Sigmoid colon (tissue), 7 donors: Measurements from ENCODE around the gene MIAT. TPM values are rescaled to one million over a fixed set of nuclear protein-coding genes. Genes with fewer than 3 reads are reported as not detected.

Experiments
- DNase-seq: peaks from one replicate; pipeline ENCODE4 v3.0.0-alpha.2; 2019
- H3K27ac ChIP-seq, 4 donors: fragments of 200-600 bp; sonication (generic); one replicate each; pipeline ENCODE4 v1.5.1; 2016 to 2019; ENCODE audit warnings: mild to moderate bottlenecking in 1 of 4
- H3K27me3 ChIP-seq, 3 donors: fragments of 200-600 bp; sonication (generic); one replicate each; pipeline ENCODE4 v1.5.1; 2019; ENCODE audit warnings: mild to moderate bottlenecking in 1 of 3
- H3K36me3 ChIP-seq, 4 donors: fragments of 200-600 bp; sonication (generic); one replicate each; pipeline ENCODE4 v1.5.1; 2016 to 2019
- H3K4me1 ChIP-seq, 4 donors: fragments of 200-600 bp; sonication (generic); one replicate each; pipeline ENCODE4 v1.5.1; 2017 to 2019
- H3K4me3 ChIP-seq, 4 donors: fragments of 200-600 bp; sonication (generic); one replicate each; pipeline ENCODE4 v1.5.1; 2017 to 2019; ENCODE audit warnings: mild to moderate bottlenecking in 2 of 4, moderate library complexity in 1 of 4
- H3K9me3 ChIP-seq, 4 donors: fragments of 200-600 bp in 3 of 4; sonication (generic) in 3 of 4; one replicate each; pipeline versions ENCODE4 v1.5.1 to v1.6.1; 2013 to 2019
- CTCF ChIP-seq, 4 experiments: fragments of 450-650 bp in 3 of 4; fragments of 200-600 bp in 1 of 4; IDR thresholded peaks; one replicate each; pipeline ENCODE4 v1.5.1; 2016 to 2019; ENCODE audit warnings: antibody characterized with exemption in 4 of 4, mild to moderate bottlenecking in 3 of 4, moderate library complexity in 2 of 4
- EP300 ChIP-seq, 4 donors: sonication (generic); formaldehyde crosslinking; IDR thresholded peaks; one replicate each; pipeline ENCODE4 v1.6.1; 2017; ENCODE audit warnings: antibody characterized with exemption in 4 of 4
- POLR2A ChIP-seq, 2 donors: fragments of 450-650 bp; IDR thresholded peaks; one replicate each; pipeline ENCODE4 v1.6.1; 2016; ENCODE audit warnings: antibody characterized with exemption in 2 of 2, mild to moderate bottlenecking in 2 of 2, moderate library complexity in 2 of 2
- POLR2AphosphoS5 ChIP-seq, 4 donors: sonication (generic); formaldehyde crosslinking; IDR thresholded peaks; one replicate each; pipeline ENCODE4 v1.6.1; 2017; ENCODE audit warnings: antibody characterized with exemption in 4 of 4
- WGBS, 2 donors: extraction: QIAGEN DNeasy Blood & Tissue Kit; methylation state at CpG; one replicate each; pipeline ENCODE4 v1.1.7; 2013; 5-methylcytosine and 5-hydroxymethylcytosine counted together
- intact Hi-C: fragments of 100-400 bp; cut with DNase I; formaldehyde crosslinking; loops from one replicate; pipeline ENCODE4 v1.15.1; 2023
- polyA plus RNA-seq, 3 donors: library from polyadenylated mRNA; stranded (reverse); fragments of 200-250 nt; gene quantifications; one replicate each; pipeline ENCODE4 v1.2.3, GENCODE V29; 2013
- total RNA-seq, 4 donors: library from RNA; depleted of rRNA; stranded (reverse); fragments of >200 nt; gene quantifications; one replicate each; pipeline ENCODE4 v1.1.0, GENCODE V29; 2016
- donor health status: healthy with polysubstance abuse.
- donor health status: Bipolar disorder and iron deficiency.
- donor health status: healthy.

MIAT gene
- total and polyA plus RNA-seq, 7 donors: under 0.01 to 3.4 (median 1.3) TPM; not detected in 1

GRCh38 chr22:26697151-26697550, 39.8 kb downstream of the MIAT start:
- TF ChIP-seq EP300 (IDR thresholded peaks at IDR 0.05): no peak
- no peak for TF ChIP-seq POLR2A (IDR thresholded peaks at IDR 0.05)
- TF ChIP-seq POLR2AphosphoS5 (IDR thresholded peaks at IDR 0.05): no peak
- no peak for TF ChIP-seq CTCF (IDR thresholded peaks at IDR 0.05)
- no peak for DNase-seq
- Histone ChIP-seq H3K27ac (no peak overlapping the region), H3K27me3 (no peaks in the 10 kb centered on the region), H3K4me3 (no peak overlapping the region), H3K4me1 (no peaks in the 10 kb centered on the region), H3K9me3 (no peaks in the 10 kb centered on the region), H3K36me3 (peaks cover 3 to 28% (median 8%) of the 10 kb centered on the region in 4 donors)
- 91 to 93% methylated on average over 2 of the region's 2 CpGs for WGBS, 2 donors
- intact Hi-C loops: no loop called here

- no peaks in the 10 kb centered on the region for H3K4me1 ChIP-seq
- TF ChIP-seq EP300 (IDR thresholded peaks at IDR 0.05) (no peak), CTCF (IDR thresholded peaks at IDR 0.05) (no peak), POLR2AphosphoS5 (IDR thresholded peaks at IDR 0.05) (no peak), POLR2A (IDR thresholded peaks at IDR 0.05) (no peak)
- no peaks in the 10 kb centered on the region for H3K9me3 ChIP-seq
- H3K36me3 ChIP-seq: peaks cover 0 to 17% (median 5%) of the 10 kb centered on the region in 4 donors
- H3K27ac ChIP-seq: no peak overlapping the region
- DNase-seq: no peak
- no peaks in the 10 kb centered on the region for H3K27me3 ChIP-seq
- intact Hi-C loops: no loop called here
- H3K4me3 ChIP-seq: no peak overlapping the region
These were observed 43.1 kb downstream of the MIAT start for GRCh38 chr22:26700462-26700861.

GRCh38 chr22:26700886-26701285, 43.5 kb downstream of the MIAT start:
- no peak for DNase-seq
- Histone ChIP-seq H3K36me3 (peaks cover 0 to 17% (median 5%) of the 10 kb centered on the region in 4 donors), H3K9me3 (no peaks in the 10 kb centered on the region), H3K4me1 (no peaks in the 10 kb centered on the region), H3K27me3 (no peaks in the 10 kb centered on the region), H3K4me3 (no peak overlapping the region), H3K27ac (no peak overlapping the region)
- no peak for TF ChIP-seq POLR2AphosphoS5 (IDR thresholded peaks at IDR 0.05)
- no peak for TF ChIP-seq POLR2A (IDR thresholded peaks at IDR 0.05)
- TF ChIP-seq EP300 (IDR thresholded peaks at IDR 0.05): no peak
- TF ChIP-seq CTCF (IDR thresholded peaks at IDR 0.05): no peak
- intact Hi-C loops: no loop called here
- WGBS, 2 donors: 94 to 96% methylated on average over 4 of the region's 4 CpGs

- no peak overlapping the region for H3K27ac ChIP-seq
- TF ChIP-seq CTCF (IDR thresholded peaks at IDR 0.05): no peak
- no peak for TF ChIP-seq EP300 (IDR thresholded peaks at IDR 0.05)
- TF ChIP-seq POLR2A (IDR thresholded peaks at IDR 0.05): no peak
- TF ChIP-seq POLR2AphosphoS5 (IDR thresholded peaks at IDR 0.05): no peak
- H3K36me3 ChIP-seq: peaks cover 0 to 17% (median 5%) of the 10 kb centered on the region in 4 donors
- WGBS, 2 donors: 71 to 91% methylated on average over 1 of the region's 1 CpG
- no peaks in the 10 kb centered on the region for H3K9me3 ChIP-seq
- H3K4me3 ChIP-seq: no peak overlapping the region
- no peaks in the 10 kb centered on the region for H3K4me1 ChIP-seq
- DNase-seq: no peak
- no peaks in the 10 kb centered on the region for H3K27me3 ChIP-seq
- intact Hi-C loops: no loop called here
These were observed 43.9 kb downstream of the MIAT start for GRCh38 chr22:26701323-26701722.
